ENCODE measurements around the gene KRT40. TPM values are rescaled to one million over a fixed set of nuclear protein-coding genes. Genes with fewer than 3 reads are reported as not detected.
"Not testable (repeated sequence)": the region's sequence is repeated elsewhere in the genome, so short reads cannot be mapped to it uniquely, and the experiment has no call there.

KRT40 gene
- total RNA-seq, 1 experiment from 2014 or later: not detected

DNA sequence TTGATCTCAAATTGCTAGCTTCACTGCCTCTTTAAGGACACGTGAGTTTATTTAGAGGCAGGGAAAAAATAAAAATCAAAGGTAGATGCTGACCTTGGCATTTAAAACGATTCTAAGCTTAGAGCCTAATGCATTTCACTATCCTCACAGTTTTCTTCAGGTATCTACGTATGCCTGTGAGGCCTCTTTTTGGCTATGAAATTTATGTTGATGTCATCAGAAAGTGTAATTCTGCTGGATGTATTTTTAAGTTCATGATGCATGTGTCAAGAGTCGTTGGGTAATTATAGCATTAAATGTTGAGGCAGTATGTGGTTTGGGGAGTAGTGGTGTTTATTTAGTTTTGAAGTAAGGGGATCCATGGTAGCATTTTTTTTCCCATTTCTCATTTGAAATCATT, 19.8 kb upstream of the KRT40 start:
- CTCF ChIA-PET: interaction anchor here (0.7 kb wide), 1 partner anchor 14 kb away, joined by 3 read pairs; no protein-coding TSS in a partner anchor
- Histone ChIP-seq H3K79me2 (ENCODE audit: low read depth) (no peaks in the 10 kb centered on the region), H3K9me3 (ENCODE audit: insufficient read depth, low read depth) (peaks cover 4% of the 10 kb centered on the region; the same call in 1 of the 2 replicates), H3K36me3 (ENCODE audit: low read depth) (no peaks in the 10 kb centered on the region), H3K4me2 (no peak overlapping the region), H4K20me1 (ENCODE audit: insufficient read depth) (no peaks in the 10 kb centered on the region), H3K27ac (no peak overlapping the region), H3K4me1 (replicated peaks; ENCODE audit: insufficient read depth) (peaks cover 23% of the 10 kb centered on the region), H3K27me3 (ENCODE audit: insufficient read depth, low read depth) (no peaks in the 10 kb centered on the region), H2AFZ (no peak overlapping the region), H3K9me2 (ENCODE audit: insufficient read depth) (no peaks in the 10 kb centered on the region), H3K4me3 (no peak overlapping the region), H3F3A (ENCODE audit: insufficient read depth, low read depth) (peaks cover 8% of the 10 kb centered on the region; the same call in 1 of the 2 replicates)
- intact Hi-C loops (cut with micrococcal nuclease; ENCODE audit: unreplicated experiment): no loop called here
- POLR2A ChIA-PET (ENCODE audit: unreplicated experiment): no interaction called here
- TF ChIP-seq, protein P1, sequence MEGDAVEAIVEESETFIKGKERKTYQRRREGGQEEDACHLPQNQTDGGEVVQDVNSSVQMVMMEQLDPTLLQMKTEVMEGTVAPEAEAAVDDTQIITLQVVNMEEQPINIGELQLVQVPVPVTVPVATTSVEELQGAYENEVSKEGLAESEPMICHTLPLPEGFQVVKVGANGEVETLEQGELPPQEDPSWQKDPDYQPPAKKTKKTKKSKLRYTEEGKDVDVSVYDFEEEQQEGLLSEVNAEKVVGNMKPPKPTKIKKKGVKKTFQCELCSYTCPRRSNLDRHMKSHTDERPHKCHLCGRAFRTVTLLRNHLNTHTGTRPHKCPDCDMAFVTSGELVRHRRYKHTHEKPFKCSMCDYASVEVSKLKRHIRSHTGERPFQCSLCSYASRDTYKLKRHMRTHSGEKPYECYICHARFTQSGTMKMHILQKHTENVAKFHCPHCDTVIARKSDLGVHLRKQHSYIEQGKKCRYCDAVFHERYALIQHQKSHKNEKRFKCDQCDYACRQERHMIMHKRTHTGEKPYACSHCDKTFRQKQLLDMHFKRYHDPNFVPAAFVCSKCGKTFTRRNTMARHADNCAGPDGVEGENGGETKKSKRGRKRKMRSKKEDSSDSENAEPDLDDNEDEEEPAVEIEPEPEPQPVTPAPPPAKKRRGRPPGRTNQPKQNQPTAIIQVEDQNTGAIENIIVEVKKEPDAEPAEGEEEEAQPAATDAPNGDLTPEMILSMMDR (conservative IDR thresholded peaks at IDR 0.05): no peak
- BruUV-seq (replicated peaks): no TSS peak
- no peak for DNase-seq

DNA sequence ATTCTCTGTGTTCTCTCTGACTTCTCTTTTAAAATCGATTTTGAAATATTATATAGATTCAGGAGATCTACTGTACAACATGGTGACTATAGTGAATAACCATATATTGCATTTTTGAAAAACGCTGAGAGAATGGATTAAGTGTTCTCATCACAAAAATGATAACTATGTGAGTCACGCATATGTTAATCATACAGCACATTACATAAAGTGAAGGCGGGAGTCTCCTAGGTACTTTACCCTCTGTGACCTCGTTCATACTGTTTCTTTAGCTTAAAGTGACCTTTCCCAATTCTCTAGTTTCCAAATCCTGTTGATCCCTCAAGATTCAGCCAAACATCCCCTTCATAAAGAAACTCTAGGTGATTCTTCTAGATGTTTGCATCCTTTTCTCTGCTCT, 18.7 kb upstream of the KRT40 start:
- no peaks in the 10 kb centered on the region for H3K36me3 ChIP-seq (ENCODE audit: low read depth)
- intact Hi-C loops (cut with micrococcal nuclease; ENCODE audit: unreplicated experiment): no loop called here
- 0 out of 2 replicates have a peak overlapping the region, but pooled peaks have one; percentile 21 for H3K27ac ChIP-seq
- H2AFZ ChIP-seq: no peak overlapping the region
- no TSS peak for BruUV-seq (replicated peaks)
- no peaks in the 10 kb centered on the region for H4K20me1 ChIP-seq (ENCODE audit: insufficient read depth)
- ChIA-PET CTCF (no interaction called here), POLR2A (ENCODE audit: unreplicated experiment) (no interaction called here)
- peaks cover 4% of the 10 kb centered on the region; the same call in 1 of the 2 replicates for H3K9me3 ChIP-seq (ENCODE audit: insufficient read depth, low read depth)
- H3K4me1 ChIP-seq (replicated peaks; ENCODE audit: insufficient read depth): peaks cover 12% of the 10 kb centered on the region
- H3K4me3 ChIP-seq: no peak overlapping the region
- H3K27me3 ChIP-seq (ENCODE audit: insufficient read depth, low read depth): no peaks in the 10 kb centered on the region
- no peaks in the 10 kb centered on the region for H3K9me2 ChIP-seq (ENCODE audit: insufficient read depth)
- no peaks in the 10 kb centered on the region; the same call in 1 of the 2 replicates for H3F3A ChIP-seq (ENCODE audit: insufficient read depth, low read depth)
- H3K4me2 ChIP-seq: peak overlapping the region; percentile 26
- no peak for TF ChIP-seq EZH2 (IDR thresholded peaks at IDR 0.05; ENCODE audit: low read depth)
- TF ChIP-seq, protein P1 (conservative IDR thresholded peaks at IDR 0.05): no peak
- DNase-seq: no peak
- no peaks in the 10 kb centered on the region for H3K79me2 ChIP-seq (ENCODE audit: low read depth)

DNA sequence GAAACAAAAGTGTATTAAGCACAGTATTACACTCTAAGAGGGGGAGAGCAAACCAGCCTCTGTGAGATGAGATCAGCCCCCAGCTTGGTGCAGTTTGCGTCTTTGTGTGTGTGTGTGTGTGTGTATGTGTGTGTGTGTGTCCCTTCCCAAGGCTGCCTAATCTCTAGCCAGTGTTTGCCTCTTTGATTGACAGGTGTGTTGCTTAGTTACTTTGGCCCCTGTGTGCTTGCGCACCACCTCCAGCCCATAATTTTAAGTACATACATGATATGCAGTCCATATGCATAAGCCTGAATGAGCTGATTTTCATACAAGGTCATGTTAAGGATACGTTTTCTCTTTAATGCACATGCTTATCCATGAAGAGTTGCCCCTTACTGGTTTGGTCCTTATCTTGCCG, 17.7 kb upstream of the KRT40 start:
- H2AFZ ChIP-seq: no peak overlapping the region
- ChIA-PET POLR2A (ENCODE audit: unreplicated experiment) (no interaction called here), CTCF (no interaction called here)
- H3K4me3 ChIP-seq: no peak overlapping the region
- no peak overlapping the region for H3K4me2 ChIP-seq
- no peak for TF ChIP-seq EZH2 (IDR thresholded peaks at IDR 0.05; ENCODE audit: low read depth)
- TF ChIP-seq, protein P1 (conservative IDR thresholded peaks at IDR 0.05): no peak
- no peaks in the 10 kb centered on the region; the same call in 1 of the 2 replicates for H3F3A ChIP-seq (ENCODE audit: insufficient read depth, low read depth)
- no peaks in the 10 kb centered on the region for H4K20me1 ChIP-seq (ENCODE audit: insufficient read depth)
- H3K4me1 ChIP-seq (replicated peaks; ENCODE audit: insufficient read depth): peaks cover 11% of the 10 kb centered on the region
- peaks cover 4% of the 10 kb centered on the region; the same call in 1 of the 2 replicates for H3K9me3 ChIP-seq (ENCODE audit: insufficient read depth, low read depth)
- no peaks in the 10 kb centered on the region for H3K9me2 ChIP-seq (ENCODE audit: insufficient read depth)
- no peaks in the 10 kb centered on the region for H3K79me2 ChIP-seq (ENCODE audit: low read depth)
- no peak overlapping the region for H3K27ac ChIP-seq
- no peak for DNase-seq
- intact Hi-C loops (cut with micrococcal nuclease; ENCODE audit: unreplicated experiment): no loop called here
- no peaks in the 10 kb centered on the region for H3K27me3 ChIP-seq (ENCODE audit: insufficient read depth, low read depth)
- no peaks in the 10 kb centered on the region for H3K36me3 ChIP-seq (ENCODE audit: low read depth)
- no TSS peak for BruUV-seq (replicated peaks)

DNA sequence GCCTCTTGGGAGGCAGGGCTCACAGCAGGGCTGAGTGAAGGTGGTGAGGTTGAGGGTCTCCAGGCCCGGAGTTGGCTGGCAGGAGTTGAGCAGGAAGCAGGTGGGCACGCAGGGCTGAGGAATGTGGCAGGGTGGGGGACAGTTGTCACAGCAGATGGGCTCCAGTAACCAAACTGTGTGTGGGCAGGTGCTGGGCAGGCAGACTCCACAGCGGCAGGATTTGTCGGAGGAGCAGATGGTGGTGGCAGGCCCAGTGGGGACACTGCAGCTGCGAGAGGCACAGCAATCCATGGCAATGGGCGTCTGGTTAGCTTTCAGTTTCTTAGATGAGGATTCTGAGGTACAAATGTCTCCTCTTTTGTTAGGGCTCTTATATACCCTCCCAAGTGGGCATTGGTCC, 15.4 kb upstream of the KRT40 start, which contains the start of gene KRTAP3-2:
KRTAP3-2 (minus strand) TSS at position 344 of the 400 bp plus-strand sequence; CDS start at position 291, 53 bp downstream.
- BruUV-seq (replicated peaks); intact Hi-C loops (cut with micrococcal nuclease; ENCODE audit: unreplicated experiment); POLR2A ChIA-PET (ENCODE audit: unreplicated experiment): not testable (repeated sequence)

More for the DNA sequence above, 15.4 kb upstream of the KRT40 start, which contains the start of gene KRTAP3-2:
- H3K27me3 ChIP-seq (ENCODE audit: insufficient read depth, low read depth); H4K20me1 ChIP-seq (ENCODE audit: insufficient read depth); H3K79me2 ChIP-seq (ENCODE audit: low read depth); H3K4me3 ChIP-seq; CTCF ChIA-PET; H3K36me3 ChIP-seq (ENCODE audit: low read depth); DNase-seq; H3K27ac ChIP-seq; H3K9me2 ChIP-seq (ENCODE audit: insufficient read depth); H3K4me2 ChIP-seq; H3K9me3 ChIP-seq (ENCODE audit: insufficient read depth, low read depth); H3F3A ChIP-seq (ENCODE audit: insufficient read depth, low read depth): not testable (repeated sequence)
- Histone ChIP-seq H3K4me1 (replicated peaks; ENCODE audit: insufficient read depth) (peaks cover 11% of the 10 kb centered on the region), H2AFZ (0 out of 2 replicates have a peak within 1 kb of the TSS, but pooled peaks have one; percentile 1)
